HG03135 (cell line): ENCODE measurements around the gene C12orf43.

Experiments used
- ATAC-seq: cut with Tn5 transposase; IDR thresholded peaks from one replicate; pipeline ENCODE4 v1.9.1; 2021; ENCODE audit warnings: mild to moderate bottlenecking, moderate library complexity; ENCODE audit not compliant: unreplicated experiment

Gene C12orf43

GRCh38 chr12:121030576-121031212, 14.4 kb upstream of the C12orf43 start:
- no peak for ATAC-seq

GRCh38 chr12:121026274-121027045, 10.2 kb upstream of the C12orf43 start:
- ATAC-seq = no peak

- no peak for ATAC-seq
These were observed 9.3 kb upstream of the C12orf43 start for GRCh38 chr12:121025442-121026226.

GRCh38 chr12:121023799-121024198, 7.5 kb upstream of the C12orf43 start:
- no peak for ATAC-seq

GRCh38 chr12:121022713-121023112, 6.4 kb upstream of the C12orf43 start:
- no peak for ATAC-seq

- no peak for ATAC-seq
These were observed 5.5 kb upstream of the C12orf43 start for GRCh38 chr12:121021754-121022153.

- ATAC-seq = no peak
These were observed 2.8 kb upstream of the C12orf43 start for GRCh38 chr12:121018860-121019617.

- ATAC-seq = no peak
These were observed 1.7 kb upstream of the C12orf43 start for GRCh38 chr12:121017966-121018491.

GRCh38 chr12:121013715-121014114, 2.6 kb downstream of the C12orf43 start:
- ATAC-seq = no peak

GRCh38 chr12:121011820-121012219, 4.5 kb downstream of the C12orf43 start:
- ATAC-seq = no peak

GRCh38 chr12:121010860-121011259, 5.4 kb downstream of the C12orf43 start:
- no peak for ATAC-seq

GRCh38 chr12:121009741-121010140, 6.5 kb downstream of the C12orf43 start:
- ATAC-seq = no peak

- ATAC-seq = no peak
These were observed 7.8 kb downstream of the C12orf43 start for GRCh38 chr12:121008347-121009098.

GRCh38 chr12:121005346-121005815, 10.9 kb downstream of the C12orf43 start:
- no peak for ATAC-seq

GRCh38 chr12:121004253-121004815, 12.0 kb downstream of the C12orf43 start:
- ATAC-seq = no peak

- ATAC-seq = no peak
These were observed 12.6 kb downstream of the C12orf43 start for GRCh38 chr12:121003650-121004049.

- ATAC-seq = no peak
These were observed 14.3 kb downstream of the C12orf43 start for GRCh38 chr12:121001841-121002483.

GRCh38 chr12:121001060-121001459, 15.2 kb downstream of the C12orf43 start:
- no peak for ATAC-seq

GRCh38 chr12:121000530-121000929, 15.8 kb downstream of the C12orf43 start:
- ATAC-seq = no peak
